ENCODE results near the gene SAYSD1.

GRCh38 chr6:39090036-39090435 is 24.9 kb downstream of the SAYSD1 start:
- TF ChIP-seq ZFX (IDR thresholded peaks at IDR 0.05) (no peak), CTCF (conservative IDR thresholded peaks at IDR 0.05) (no peak)
